Inflammatory macrophage treated with lipopolysaccharide for 1 hour (primary cell): ENCODE data around the gene CRTAC1.
"Not testable (repeated sequence)": the region's sequence is repeated elsewhere in the genome, so short reads cannot be mapped to it uniquely, and the experiment has no call there.

Experiments
- DNase-seq, 2 donors: peaks; one replicate each; pipeline ENCODE4 v3.0.0-alpha.2; 2020 to 2022

Gene CRTAC1

DNA sequence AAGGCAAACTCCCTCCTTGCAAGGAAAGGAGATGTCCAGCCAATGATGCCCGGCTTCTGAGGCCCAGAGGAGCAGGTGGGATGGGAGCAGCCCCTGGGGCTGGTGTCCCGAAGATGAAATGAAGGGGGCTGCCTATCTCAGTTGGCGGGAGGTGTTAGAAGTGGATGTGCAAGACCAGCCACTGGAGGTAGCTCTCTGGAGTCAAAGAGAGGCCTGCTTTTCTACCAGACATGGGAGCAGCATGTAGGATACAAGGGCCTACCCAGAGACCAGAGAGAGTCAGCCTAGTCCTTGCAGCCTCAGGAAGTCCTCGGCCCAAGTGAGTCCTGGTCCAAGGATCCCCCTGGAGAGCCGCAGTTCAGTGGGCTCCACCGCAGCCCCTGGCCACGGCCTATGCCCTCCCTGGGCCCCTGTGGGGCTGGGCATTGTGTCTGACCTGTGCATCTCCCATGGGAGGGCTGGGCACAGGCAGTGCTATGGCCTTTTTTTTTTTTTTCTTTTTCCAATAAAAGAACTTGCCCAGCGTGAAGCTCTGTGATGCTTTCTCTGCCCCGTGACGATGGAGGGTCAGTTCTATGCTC lies 163.1 kb downstream of the CRTAC1 start:
- DNase-seq: no peak

DNA sequence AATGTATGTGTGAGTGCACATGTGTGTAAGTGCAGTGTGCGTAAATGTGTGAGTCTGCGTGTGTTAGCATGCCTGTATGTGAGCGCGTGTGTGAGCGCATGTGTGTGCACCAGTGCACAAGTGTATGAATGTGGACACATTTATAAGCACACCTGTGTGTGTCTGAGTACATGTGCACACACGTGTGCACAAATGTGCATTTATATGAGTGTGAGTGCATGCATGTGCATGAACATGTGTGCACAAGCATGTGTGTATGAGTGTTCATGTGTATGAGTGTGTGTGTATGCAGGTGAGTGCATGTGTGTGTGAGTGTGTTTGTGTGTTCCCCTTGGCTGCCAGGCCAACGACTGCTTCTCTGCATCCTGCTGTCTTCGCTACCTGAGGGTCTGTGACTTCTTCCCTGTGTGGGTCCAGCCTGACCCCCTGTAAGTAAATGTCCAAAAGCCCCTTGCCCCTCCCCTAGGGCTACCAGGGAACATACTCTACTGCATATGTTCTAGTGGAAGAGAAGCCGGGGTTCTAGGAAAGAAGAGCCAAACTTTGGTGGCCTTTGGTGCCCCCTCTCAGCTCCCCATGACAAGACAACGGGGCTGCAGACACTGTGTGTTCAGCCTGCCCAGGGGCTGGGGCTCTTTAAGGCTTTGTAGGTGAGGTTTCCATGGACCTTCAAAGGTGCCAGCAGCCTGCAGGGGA lies 163.7 kb downstream of the CRTAC1 start:
- no peak for DNase-seq

DNA sequence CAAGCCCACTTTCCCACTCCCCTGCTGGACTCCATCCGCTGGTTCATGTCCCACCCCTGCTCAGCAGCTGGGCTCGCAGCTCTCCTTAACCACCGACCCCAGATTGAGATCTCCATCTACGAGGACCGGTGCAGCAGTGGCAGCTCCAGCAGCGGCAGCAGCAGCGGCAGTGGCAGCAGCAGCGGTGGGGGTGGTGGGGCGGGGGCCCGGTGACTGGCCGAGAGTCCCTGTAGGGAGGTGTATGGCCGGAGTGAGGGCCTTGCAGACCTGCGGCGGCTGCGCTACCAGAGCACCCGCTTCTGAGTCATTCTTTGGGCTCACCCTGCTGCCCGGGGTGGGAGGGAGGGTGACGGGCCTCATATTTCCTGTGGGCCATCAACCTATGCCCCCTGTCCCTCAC lies 164.9 kb downstream of the CRTAC1 start:
- DNase-seq: no peak

DNA sequence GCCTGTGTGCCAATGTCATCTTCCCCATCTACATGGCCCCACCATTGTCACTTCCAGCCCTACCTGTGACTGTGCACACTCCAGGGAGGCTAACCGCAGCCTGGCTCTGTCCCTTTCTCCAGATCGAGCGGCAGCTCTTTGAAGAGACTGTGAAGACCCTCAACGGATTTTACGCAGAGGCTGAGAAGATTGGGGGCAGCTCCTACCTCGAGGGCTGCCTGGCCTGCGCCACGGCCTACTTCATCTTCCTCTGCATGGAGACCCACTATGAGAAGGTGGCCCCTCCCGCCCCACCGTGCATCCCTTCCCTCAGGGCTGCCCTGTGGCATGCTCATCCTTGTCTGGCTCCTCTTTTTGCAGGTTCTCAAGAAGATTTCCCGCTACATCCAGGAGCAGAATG lies 166.6 kb downstream of the CRTAC1 start:
- no peak for DNase-seq

DNA sequence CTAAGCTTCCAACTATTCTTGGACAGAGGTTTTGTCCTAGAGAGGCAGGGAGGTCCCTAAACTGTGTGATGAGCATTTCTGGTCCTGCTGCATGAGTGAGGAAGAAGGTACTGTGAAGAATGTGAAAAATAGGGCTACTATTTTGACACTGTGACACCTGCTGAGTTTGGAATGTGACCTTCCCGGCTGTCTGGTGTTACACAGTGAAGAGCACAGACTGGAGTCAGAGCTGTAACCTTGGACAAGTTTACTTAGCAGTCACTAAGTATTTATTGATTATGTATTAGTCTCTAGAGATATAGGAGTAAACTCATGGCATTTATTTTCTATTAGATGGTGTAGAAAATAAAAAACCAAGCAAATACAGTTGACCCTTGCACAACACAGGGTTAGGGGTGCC lies 168.5 kb downstream of the CRTAC1 start:
- DNase-seq: no peak

DNA sequence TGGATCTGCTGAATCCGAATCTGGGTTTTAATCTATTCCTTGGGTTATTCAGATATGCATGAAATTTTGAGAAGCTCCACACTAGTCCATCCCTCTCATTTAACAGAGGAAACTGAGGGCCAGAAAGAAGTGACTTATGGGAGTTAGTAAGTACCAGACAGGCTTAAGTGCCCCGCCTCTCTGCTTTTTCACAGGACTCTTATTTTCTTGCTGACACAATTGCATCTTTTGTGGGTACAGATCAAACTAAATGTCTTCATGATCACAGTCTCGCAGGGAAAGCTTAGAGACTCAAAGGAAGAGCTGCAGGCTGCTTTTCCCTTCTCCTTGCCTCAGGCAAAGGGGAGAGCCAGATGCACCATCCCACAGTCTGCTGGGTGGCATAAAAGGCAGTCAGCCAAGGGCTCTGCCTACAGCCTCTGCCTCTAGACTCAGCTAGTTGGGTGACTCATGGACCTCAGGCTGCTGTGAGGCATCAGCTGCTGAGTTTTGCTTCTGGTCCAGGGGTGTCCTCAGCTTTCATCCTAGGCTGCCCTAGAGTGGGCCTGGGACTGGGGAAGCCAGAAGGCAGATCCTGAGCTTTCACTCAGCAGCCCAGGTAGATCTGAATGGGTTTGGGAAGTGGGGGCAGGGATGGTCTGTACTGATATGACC lies 169.2 kb downstream of the CRTAC1 start:
- peak; percentile 70 to 90 for DNase-seq

DNA sequence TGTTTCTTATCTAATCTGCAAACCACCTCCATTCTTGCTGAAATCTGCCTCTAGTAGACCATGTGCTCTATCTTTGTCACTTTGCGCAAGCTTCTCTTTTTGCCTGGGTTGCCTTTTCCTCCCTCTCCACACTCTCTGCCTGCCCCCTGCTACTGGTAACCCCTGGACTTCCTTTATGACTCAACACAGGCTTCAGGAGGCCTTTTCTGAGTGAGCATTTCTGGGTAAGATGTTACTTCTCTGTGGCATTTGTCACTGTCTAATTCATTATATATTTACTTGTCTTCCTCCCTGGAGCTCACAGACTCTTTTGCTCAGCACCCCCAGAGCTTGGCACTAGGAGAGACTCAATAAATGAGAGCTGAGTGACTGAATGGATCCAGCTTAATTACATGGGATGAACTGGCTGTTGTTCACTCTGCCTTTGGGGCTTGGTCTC lies 172.4 kb downstream of the CRTAC1 start:
- DNase-seq: peak; percentile 82 to 91

DNA sequence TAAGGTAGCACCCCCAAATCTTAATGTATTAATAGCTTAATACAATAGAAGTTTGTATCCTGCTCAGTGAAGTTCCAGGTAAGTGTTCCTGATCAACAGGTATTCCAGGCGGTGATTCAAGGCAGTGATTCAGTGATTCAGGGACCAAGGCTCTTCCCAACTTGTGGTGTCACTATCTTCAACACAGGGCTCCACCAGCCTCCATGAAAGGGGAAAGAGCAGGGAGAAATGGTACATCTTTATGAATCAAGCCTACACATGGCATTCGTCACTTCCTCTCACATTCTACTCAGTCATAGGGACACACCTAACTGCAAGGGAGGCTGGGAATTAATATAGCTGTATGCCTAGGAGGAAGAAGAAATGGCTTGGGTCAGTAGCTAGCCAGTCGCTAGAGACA lies 175.7 kb downstream of the CRTAC1 start:
- peak in 1 of 2 donors; percentile 24 for DNase-seq

DNA sequence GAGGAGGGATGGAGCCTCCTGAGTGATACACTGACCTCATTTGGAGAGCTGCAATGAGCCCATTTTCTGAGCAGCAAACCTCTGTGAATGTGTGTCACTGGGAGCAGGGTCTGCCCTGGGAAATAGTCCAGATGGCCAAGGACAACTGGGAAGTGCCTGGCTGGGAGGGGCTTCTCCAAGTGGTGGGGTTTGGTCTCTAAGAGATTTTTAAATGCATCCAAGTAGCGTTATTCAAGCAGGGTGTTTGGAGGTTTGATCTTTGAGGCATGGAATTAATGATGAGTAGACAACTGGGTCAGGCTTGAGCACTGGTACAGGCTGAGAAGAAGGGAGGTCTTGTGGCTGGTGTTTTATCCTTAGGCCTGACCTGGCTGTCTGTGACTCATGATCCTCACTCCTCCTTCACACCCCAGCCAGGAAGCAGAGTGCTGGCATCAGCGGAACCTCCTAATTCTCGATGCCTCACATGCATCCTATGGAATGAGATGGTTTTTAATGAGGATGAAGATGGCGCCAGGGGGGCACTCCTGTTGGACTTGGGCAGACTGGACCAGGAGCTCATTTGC lies 177.5 kb downstream of the CRTAC1 start:
- DNase-seq: no peak

DNA sequence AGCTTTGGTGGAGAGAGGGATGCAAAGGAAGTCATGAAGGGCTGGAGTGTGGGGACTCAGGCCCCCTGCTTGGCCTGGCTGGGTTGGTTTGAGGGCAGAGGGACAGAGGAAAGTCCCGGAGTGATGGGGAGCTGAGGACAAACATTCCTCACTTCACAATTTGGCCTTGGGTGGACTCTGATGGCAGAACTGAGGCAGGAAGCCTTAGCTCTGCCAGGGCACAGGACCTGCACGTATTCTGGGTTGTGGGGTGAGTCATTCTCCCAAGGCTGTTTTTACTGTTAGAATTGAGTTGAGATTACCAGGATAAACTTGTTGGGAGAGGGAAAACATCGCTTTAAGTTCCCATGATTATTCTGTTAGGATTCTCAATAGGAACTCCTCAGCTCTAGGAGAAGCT lies 178.1 kb downstream of the CRTAC1 start:
- no peak for DNase-seq

DNA sequence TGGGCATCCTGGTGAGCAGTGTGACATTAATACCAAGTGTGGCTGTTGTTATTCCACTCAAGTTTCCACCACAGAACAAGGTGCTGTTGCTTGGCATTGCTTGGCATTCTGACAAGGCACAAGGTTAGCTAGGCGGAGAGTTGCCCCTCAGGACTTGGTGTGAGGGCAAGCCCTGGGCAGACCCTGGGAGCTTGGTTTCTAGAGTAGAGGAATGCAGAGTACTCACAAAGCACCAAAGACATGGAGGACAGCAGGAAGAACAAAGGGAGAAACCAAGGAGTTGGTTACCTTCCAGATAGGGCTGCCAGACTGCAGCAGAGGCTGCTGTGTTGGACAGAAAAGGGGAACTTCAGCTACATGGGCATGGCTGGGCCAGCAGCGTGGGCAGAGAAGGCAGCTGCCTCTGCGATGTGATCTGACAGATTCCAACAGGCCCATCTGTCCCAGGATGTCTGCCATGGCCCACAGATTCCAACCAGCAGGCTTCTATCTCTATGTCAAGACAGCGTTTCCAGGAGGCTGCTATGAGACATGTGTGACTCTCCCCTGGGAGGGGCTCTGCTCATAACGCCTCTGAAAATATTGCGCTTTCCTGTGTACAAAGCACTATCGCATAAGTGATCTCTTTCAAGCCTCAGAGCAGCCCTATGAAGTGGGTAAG lies 178.9 kb downstream of the CRTAC1 start:
- DNase-seq: peak; percentile 63 to 74

DNA sequence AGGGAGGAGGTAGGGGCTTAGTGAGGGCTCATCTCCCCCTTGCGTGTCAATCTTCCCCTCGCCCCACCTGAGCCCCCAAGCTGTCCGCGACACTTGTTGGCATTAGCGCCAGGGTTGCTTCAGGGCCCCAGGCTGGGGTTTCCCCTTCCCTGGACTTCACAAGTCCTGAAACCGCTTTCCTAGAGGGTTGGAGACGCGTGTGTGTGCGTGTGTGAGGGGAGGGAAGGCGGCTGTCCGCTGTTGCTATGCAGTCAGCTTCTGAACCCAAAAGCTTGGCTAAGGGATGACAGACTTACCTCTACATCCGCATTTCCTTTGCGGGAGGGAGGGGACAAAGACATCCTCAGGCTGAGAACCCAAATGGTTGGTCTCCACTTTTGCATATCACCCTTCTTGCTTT lies 180.0 kb downstream of the CRTAC1 start:
- DNase-seq: peak in 1 of 2 donors; percentile 30

DNA sequence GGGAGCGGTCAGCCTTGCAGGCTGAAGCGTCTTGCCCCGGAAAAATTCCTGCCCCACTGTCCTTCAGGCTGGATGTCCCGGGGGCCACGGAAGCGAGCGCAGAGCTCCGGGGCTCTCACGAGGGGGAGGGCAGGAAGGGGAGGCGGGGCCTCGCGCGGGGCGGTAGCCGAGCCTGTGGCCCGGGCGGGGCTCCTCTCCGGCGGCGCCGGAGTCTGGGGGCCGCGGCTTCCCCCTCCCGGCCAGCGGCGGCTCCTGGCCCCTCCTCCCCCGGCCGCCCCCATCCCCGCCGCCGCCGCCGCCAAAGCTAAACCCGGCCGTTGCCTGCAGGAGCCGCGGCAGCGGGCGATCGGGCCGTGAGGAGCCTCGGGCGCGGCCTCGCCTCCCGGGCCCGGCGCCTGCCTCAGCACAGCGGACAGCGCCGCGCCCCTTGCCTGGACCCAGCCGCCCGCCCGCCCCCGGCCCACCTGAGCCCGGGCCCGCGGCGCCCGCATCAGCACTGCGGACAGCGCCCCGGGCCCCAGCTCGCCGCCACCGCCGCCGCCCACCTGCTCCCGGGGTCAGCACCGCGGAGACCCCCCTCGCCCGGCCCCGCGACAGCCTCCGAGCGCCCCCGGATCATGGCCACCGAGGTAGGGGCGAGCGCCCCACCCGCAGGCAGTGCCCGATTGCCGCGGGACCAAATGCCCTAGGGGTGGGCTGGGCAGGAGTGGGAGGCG lies 180.6 kb downstream of the CRTAC1 start, which contains the start of gene GOLGA7B:
Gene GOLGA7B (plus strand): TSS at position 157 of the 716 bp plus-strand sequence. CDS start 461 bp downstream, at position 618.
- DNase-seq: no peak

DNA sequence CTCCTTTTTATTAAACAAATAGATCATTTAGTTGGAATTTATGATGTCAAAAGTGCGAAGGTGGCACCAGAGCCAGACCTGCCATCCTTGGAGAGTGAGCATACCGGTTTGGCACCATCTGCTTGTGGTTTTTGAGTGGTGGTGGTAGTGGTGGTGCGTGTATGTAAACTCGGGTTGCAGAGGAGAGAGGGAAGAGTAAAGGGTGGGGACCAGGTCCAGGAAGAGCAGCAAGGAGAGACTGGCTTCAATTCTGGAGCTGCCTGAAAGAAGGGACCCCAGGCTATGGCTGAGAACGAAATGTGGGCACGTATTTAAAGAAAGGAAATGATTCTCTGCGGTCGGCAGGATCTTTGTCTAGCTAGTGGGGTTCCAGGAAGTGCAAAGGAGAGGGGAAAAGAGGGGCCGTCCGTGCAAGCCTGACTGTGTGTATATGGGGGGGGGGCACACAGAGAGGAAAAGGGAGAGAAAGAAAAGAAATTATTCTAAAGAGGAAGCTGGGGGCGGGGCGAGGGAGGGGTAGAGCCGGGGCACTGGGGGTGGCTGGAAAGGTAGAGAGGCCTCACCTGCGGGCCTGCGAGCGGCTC lies 181.2 kb downstream of the CRTAC1 start:
- DNase-seq: no peak

DNA sequence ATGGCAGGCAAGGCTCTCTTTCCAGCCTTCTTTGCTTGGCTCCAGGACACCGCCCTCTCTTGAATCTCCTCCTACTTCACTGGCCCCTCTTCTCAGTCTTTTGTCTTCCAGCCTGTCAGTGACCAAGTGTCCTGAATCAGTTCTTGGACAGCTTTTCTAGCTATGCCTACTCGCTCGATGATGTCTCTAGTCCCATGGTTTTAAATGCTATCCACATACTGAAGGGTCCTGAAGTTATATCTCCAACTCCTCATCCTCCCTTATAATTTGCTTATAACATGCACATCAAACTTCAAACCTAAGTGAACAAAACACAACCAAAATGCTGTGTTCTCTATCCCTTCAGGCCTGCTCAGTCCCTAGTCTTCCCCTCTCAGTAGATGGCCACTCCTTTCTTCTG lies 185.7 kb downstream of the CRTAC1 start:
- DNase-seq: no peak

DNA sequence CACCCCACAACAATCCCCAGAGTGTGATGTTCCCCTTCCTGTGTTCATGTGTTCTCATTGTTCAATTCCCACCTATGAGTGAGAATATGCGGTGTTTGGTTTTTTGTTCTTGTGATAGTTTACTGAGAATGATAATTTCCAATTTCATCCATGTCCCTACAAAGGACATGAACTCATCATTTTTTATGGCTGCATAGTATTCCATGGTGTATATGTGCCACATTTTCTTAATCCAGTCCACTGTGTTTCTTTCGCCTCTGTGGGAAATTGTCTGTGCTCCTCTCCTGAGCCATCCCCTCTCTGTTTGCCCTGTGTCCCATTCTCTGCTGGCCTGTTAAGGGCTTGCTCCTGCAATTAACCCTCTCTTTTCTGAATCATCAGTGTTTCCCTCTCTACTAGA lies 186.4 kb downstream of the CRTAC1 start:
- DNase-seq: not testable (repeated sequence)

DNA sequence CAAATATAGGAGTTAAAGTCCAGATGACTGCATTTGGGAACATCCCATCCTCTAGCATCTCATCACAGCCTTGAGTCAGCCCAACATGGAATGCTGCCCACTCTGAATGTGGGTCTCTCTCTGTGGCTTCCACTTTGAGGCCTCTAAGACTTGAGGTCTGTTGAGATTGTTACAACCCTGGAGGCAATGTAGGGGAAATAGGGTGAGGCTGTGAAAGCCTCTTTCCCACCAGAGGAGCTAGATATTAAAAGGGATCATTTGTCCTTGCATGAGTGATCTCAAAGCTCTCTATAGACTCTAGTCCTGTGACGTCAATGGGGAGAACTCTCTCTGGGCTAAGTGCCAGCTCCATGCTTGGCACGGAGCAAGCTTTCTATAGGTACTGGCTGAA lies 187.1 kb downstream of the CRTAC1 start:
- DNase-seq: no peak

DNA sequence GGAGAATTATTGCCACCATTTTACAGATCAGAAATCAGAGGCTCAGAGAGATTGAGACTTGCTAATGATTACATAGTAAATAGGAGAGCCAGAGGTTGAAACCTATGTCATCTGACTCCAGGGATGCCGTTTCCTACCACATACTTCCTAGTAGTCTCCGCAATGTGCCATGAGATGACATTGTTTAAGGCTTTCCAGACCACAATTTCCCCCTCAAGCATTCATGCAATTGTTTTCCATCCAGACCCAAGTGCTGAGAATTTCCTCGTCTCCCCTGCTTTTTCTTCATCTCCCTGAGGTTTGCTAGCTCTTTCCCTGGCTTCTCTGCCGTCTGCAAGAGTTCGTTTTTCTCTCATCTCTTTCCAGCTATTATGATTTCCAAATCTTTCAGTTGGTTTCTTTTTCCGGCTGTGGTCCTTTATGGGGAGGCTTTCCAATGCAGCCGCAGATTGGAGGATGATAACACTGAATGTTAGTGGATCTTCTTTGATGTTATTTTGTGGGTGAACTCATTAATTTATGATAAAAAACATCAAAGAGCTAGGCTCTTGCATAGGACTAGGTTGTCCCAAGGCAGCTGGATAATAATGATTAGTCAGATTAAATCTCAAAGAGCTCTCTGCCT lies 187.7 kb downstream of the CRTAC1 start:
- DNase-seq: peak; percentile 36 to 55

DNA sequence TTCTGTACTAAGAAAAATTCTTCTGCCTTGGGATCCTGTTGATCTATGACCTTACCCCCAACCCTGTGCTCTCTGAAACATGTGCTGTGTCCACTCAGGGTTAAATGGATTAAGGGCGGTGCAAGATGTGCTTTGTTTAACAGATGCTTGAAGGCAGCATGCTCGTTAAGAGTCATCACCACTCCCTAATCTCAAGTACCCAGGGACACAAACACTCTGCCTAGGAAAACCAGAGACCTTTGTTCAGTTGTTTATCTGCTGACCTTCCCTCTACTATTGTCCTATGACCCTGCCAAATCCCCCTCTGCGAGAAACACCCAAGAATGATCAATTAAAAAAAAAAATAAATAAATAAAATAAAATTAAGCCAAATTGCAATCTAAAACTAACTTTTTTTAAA lies 188.3 kb downstream of the CRTAC1 start:
- DNase-seq: not testable (repeated sequence)

DNA sequence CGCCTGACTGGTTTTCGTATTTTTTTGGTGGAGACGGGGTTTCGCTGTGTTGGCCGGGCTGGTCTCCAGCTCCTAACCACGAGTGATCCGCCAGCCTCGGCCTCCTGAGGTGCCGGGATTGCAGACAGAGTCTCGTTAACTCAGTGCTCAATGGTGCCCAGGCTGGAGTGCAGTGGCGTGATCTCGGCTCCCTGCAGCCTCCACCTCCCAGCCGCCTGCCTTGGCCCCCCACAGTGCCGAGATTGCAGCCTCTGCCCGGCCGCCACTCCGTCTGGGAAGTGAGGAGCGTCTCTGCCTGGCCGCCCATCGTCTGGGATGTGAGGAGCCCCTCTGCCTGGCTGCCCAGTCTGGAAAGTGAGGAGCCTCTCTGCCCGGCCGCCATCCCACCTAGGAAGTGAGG lies 189.3 kb downstream of the CRTAC1 start:
- DNase-seq: not testable (repeated sequence)

DNA sequence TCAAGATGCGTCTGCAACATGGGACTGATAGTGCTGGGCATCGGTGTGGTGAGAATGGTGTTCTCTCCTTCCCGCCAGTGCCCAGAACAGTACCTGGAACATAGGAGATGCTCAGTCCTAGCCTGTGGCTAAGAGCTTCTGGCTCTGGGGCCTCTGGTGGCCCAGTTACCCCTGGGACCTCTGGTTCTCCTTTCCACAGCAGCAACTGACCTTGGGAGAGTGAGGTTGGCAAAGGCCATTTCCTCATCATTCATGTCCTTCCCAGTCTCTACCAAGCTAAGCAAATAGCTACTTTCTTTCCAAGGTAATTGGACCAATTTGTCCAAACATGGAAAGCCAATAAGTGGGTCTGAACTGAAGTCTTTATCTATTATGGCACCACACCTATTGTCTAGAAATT lies 192.3 kb downstream of the CRTAC1 start:
- no peak for DNase-seq

DNA sequence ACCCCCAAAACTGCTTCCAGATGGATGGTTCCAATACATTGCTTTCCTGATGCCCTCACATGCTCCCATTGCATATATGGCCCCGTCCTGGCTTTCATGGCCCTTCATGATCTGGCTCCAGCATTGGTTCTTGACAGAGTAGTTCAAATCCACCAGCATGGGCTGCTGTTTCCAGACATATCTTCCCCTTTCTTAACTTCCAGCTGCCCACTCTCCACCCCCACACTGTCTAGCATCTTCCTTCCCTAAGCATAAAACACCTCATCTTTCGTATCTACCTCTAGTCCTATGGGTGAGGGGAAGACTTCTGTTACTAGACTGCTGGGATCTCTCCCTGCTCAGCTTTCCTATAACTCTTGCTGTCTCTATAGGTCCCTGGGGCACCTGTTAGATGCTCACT lies 194.0 kb downstream of the CRTAC1 start:
- DNase-seq: peak in 1 of 2 donors; percentile 46
